ENCODE data around the gene SBF2.
"Not testable (repeated sequence)": the region's sequence is repeated elsewhere in the genome, so short reads cannot be mapped to it uniquely, and the experiment has no call there.

Gene SBF2

DNA sequence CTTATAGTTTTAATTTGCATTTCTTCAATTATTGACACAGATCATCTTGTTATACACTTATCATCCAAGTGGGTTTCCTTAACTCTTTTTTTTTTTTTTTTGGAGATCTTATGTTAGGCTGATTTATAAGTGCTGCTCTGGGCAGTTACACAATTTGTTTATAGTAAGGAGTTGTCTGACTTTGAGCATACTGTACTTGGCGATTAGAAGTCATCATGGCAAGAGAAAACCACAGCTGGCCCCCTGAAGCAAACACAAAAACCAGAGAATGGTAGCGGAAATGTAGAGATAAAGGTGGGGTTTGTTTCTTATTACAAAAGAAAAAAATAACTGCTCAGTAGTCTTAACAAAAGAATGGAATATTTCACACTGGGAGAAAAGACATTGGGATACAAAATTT lies 337.5 kb downstream of the SBF2 start:
- no peak for DNase-seq (ENCODE audit: low read depth in 2 of 2)

DNA sequence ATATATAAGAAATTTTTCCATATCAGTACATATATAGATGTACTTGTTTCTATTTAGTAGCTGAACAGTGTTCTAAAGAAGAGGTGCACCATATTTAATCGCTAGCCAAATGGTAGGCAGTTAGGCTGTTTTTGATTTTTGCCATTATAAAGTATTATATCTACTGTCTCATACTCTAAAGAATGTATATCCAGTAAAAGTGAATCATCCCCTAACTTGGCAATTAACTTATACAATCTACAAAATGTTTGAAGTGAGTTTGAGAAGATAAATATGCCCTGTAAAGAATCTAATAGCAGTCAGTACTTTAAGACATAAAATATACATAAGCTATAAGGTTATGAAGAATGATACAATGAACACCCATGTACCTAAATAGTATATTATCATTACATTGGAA lies 338.6 kb downstream of the SBF2 start:
- no peak for DNase-seq (ENCODE audit: low read depth in 2 of 2)

DNA sequence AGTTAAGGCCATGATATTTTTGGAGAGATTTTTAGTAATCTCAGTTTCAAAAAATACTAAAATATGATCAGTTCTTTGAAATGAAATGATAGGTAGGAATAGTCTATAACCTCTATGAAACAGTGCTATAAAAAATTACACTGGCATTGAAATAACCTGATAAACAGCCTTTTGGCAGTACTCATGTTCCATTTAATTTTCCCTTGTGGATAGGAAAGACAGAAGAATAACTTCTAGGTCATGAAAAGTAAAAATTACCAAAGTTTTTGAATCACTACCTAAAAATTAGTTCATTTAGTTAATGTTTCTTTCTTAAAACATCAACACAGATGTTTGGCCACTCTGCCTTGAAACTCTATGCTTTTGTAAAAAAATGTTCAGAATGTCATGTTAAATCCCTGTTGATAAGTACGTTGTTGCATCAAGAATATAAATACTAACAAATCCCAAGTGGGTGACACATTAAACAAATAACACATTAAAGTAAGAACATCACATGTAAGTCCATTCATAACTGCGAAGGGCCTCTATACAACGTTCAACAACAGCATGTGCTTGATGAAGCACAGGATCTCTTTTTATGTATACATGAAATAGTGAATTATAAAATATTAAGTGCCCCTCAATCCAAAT lies 339.9 kb downstream of the SBF2 start:
- no peak for DNase-seq (ENCODE audit: low read depth in 2 of 2)

DNA sequence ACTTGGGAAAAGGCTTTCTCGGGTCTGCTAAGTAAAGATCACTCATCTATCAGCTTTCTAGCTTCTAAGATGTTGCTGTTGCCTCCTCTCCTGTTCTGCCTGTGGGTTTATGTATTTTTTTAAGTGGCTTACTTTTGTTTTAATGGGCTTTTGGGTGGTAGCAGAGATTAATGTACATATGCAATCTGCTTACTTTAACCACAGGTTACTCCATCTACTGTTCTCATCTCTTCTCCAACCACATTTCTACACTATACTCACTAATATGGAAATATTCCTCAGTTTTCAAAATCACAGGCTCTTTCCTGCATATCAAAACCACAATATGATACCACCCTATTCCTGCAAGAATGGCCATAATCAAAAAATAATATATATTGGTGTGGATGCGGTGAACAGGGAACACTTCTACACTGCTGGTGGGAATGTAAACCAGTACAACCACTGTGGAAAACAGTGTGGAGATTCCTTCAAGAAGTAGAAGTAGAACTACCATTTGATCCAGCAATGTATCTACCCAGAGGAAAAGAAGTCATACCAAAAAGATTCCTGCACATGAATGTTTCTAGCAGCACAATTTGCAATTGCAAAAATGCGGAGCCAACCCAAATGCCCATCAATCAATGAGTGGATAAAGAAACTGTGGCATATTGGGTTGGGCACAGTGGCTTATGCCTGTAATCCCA lies 341.4 kb downstream of the SBF2 start:
- DNase-seq (ENCODE audit: low read depth in 2 of 2) = no peak

DNA sequence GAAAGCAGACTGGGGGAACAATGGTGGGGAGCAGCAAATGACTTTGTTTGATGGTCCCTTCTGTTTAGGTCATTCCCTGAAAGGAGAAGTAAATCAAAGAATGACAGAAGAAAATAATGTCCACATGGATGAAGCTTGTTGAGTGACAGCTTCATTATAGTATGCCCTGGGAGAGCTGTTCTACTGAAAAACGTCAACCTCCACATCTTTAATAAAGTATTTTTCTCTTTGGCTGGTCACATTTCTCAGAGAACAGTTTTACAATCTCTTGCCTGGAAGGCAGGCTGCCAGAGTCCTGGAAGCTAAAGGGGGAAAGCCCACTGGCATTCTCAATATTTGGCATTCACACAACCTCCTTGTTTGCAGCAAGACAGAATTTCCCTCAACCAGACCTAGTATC lies 342.2 kb downstream of the SBF2 start:
- no peak for DNase-seq (ENCODE audit: low read depth in 2 of 2)

DNA sequence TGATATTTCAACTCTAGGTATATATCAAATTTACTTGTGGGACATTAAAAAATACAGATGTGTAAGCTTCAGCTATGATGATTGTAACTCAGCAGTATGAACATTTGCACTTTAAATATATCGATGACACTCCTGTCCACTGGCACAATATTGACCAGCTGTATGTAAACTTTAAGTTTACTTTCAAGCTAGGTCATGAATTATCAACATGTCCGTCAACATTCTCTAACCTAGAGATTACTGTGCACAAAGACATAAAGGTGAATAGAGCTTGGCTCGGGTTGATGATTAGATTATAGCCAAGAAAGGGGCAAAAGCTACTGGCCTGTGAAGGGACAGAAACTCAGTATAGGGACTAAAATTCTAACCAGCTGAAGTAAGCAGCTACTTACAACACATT lies 343.6 kb downstream of the SBF2 start:
- DNase-seq (ENCODE audit: low read depth in 2 of 2) = no peak

DNA sequence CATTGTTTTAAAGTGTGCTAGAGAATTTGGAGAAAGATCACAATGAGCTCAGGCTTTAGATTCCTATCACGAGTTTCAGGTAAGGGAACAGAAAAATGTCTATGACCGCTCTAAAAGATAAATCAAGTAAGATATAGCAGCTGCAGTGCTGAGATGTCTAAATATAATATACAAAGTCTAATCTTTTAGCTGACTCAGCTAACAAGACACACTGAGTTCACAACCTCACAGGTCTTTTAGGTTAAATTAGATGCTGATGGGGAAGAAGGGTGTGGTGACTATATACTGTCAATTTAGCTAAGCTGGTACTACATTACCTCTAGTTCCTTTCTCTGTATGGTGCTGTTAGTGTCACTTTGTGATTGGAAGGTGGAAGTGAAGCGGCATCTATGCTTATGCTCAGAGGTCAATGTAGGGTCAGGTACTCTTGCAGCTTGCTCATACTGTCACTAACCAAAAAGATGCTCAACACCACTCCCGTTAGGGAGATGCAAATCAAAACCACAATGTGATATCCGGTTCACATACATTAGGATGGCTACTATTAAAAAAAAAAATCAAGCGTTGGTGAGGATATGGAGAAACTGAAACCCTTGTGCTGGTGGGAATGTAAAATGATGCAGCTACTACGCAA lies 346.7 kb downstream of the SBF2 start:
- no peak for DNase-seq (ENCODE audit: low read depth in 2 of 2)

DNA sequence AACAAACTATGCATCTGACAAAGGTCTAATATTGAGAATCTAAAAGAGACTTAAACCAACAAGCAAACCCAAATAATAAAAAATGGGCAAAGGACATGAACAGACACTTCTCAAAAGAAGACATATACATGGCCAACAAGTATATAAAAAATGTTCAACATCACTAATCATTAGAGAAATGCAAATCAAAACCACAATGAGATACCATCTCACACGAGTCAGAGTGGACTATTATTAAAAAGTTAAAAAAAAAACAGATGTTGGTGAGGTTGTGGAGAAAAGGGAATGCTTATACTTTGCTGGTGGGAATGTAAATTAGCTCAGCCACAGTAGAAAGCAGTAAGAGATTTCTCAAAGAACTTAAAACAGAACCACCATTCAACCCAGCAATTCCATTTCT lies 348.3 kb downstream of the SBF2 start:
- not testable (repeated sequence) for DNase-seq (ENCODE audit: low read depth in 2 of 2)

DNA sequence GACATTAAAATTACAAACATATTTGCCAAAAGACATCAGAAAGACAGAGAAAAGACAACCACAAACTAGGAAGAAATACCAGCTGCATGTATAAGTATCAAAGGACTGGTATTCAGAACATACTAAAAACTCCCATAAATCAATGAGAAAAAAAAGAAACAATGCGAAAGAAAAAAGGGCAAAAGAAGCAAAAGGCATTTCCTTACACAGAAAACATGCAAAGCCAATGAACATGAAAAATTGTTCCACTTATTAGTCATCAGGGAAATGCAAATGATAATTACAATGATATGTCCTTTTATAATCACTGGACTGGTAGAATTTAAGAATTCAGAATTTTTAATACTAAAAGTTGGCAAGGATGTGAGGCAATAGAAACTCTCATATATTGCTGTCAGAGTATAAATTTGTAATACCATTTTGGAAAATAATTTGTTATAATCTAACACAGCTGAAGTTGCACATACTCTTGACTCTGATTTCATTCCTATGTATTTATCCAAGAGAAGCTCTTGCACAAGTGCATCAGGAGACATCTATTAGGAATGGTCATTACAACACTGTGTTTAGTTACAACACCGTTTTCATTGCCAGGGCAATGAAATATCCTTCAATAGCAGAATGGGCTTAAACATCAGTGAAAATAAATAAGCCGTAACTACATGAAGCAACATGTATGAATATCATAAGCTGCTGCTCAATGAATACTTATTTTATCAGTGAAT lies 350.5 kb downstream of the SBF2 start:
- no peak for DNase-seq (ENCODE audit: low read depth in 2 of 2)

DNA sequence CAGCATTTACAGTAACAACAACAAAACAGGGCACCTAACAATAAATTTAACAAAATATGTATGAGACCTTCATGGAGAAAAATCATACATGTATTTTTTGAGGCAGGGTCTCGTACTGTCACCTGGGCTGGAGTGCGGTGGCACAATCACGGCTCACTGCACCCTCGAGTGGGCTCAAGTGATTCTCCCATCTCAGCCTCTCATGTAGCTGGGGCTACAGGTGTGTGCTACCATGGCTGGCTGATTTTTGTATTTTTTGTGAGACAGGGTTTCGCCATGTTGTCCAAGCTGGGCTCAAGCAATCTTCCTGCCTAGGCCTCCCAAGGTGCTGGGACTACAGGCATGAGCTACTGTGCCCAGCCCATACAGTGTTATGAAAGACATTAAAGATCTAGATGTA lies 352.0 kb downstream of the SBF2 start:
- DNase-seq (ENCODE audit: low read depth in 2 of 2) = no peak

DNA sequence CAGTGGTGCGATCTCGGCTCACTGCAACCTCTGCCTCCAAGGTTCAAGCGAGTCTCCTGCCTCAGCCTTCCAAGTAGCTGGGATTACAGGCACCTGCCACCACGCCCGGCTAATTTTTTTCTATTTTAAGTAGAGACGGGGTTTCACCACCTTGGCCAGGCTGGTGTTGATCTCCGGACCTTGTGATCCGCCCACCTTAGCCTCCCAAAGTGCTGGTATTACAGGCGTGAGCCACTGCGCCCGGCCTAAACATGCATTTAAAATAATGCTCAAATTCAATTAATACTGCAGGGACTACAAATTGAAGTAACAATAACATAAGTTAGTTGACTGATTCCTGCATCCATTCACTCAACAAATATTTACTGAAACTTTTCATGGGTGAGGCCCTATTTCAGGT lies 354.9 kb downstream of the SBF2 start:
- not testable (repeated sequence) for DNase-seq (ENCODE audit: low read depth in 2 of 2)

DNA sequence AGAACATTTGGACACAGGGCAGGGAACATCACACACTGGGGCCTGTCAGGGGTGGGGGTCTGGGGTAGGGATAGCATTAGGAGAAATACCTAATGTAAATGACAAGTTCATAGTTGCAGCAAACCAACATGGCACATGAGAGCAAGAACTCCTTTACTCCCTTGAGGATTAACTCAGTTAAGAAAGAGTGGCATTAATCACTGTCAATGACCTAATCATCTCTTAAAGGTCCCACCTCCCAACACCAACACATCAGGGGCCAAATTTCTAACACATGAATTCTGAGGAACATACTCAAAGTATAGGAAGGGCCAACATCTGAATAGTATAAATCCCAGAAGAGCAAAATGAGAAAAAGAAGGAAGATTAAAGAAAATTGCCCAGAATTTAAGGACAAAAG lies 357.3 kb downstream of the SBF2 start:
- no peak for DNase-seq (ENCODE audit: low read depth in 2 of 2)

DNA sequence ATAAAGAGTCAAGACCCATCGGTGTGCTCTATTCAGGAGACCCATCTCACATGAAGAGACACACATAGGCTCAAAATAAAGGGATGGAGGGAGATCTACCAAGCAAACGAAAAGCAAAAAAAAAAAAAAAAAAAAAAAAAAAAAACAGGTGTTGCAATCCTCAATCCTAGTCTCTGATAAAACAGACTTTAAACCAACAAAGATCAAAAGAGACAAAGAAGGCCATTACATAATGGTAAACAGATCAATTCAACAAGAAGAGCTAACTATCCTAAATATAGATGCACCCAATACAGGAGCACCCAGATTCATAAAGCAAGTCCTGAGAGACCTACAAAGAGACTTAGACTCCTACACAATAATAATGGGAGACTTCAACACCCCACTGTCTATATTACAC lies 361.2 kb downstream of the SBF2 start:
- not testable (repeated sequence) for DNase-seq (ENCODE audit: low read depth in 2 of 2)

DNA sequence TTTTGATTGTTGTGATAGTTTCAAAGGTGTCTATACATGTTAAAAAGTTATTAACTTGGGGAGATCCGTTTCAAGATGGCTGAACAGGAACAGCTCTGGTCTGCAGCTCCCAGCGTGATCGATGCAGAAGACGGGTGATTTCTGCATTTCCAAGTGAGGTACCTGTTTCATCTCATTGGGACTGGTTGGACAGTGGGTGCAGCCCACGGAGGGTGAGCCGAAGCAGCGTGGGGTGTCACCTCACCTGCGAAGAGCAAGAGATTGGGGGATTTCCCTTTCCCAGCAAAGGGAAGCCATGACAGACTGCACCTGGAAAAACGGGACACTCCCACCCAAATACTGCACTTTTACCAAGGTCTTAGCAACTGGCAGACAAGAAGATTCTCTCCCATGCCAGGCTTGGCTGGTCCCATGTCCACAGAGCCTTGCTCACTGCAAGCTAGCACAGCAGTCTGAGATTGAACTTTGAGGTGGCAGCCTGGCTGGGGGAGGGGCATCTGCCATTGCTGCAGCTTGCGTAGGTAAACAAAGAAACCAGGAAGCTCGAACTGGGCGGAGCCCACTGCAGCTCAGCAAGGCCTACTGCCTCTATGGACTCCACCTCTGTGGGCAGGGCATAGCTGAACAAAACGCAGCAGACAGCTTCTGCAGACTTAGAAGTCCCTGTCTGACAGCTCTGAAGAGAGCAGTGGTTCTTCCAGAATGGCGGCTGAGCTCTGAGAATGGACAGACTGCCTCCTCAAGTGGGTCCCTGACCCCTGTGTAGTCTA lies 363.3 kb downstream of the SBF2 start:
- DNase-seq (ENCODE audit: low read depth in 2 of 2) = not testable (repeated sequence)

DNA sequence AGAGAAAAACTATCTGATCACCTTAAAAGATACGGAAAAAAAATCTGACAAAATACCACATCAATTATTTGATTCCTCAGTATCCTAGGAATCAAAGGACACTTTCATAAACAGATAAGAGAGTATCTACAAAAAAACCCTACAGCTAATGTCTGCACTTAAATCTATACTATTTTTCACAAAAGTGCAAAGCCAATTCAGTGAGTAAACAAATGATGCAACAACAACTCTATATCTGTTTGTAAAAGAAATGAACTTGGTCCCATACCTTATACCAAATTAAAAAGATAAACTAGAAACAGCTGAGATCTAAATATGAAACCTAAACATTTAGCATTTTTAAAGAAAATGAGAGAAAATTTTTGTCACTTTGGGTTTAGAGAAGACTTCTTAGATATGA lies 366.3 kb downstream of the SBF2 start:
- DNase-seq (ENCODE audit: low read depth in 2 of 2) = no peak

DNA sequence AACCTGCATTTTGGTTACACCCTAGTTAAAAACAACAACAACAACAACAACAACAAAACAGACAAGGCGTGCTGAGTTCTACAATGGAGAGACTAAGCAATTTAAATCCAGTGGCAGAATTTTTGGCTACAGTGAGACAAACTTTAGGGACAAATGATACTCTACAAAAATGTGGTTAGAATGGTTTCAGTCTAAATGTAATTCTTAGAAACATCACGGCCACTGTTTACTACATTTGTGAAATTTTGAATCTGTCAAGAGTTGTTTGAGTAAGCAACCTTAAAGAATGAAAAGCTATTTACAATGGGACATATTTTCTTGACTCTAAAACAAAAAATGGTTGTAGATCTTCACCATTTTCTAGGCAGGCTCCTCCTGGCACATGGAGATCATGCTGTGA lies 370.7 kb downstream of the SBF2 start:
- no peak for DNase-seq (ENCODE audit: low read depth in 2 of 2)

DNA sequence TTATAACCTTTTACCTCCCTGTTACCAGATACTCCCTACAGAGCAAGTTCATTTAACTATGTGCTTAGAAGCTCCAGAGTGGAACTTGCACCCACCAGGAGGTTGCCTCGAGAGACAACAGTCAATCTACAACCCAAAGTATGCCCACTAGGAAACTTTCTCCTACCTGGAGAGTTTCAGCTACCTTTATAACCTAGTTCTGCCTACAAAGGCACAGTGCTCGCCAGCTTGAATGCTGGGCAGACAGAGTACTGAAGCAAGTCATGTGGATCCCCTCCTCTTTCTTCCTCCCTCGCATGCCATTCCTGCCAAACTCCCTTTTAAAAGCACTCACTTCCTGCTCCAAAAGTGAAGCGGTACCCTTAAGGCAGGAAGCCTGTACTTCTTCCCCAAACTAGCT lies 371.2 kb downstream of the SBF2 start:
- no peak for DNase-seq (ENCODE audit: low read depth in 2 of 2)

DNA sequence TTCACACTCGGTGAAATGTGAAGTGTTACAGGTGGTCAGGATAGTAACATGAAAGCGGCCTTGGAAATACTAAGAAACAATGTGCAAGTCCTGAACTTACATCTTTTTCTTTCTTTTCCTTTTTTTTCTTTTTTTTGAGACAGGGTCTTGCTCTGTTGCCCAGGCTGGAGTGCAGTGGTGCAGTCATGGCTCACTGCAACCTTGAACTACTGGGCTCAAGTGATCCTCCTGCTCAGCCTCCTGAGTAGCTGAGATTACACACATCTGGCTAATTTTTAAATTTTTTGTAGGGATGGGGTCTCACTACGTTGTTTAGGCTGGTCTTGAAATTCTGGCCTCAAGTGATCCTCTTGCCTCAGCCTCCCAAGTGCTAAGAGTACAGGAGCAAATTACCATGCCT lies 377.5 kb downstream of the SBF2 start:
- DNase-seq (ENCODE audit: low read depth in 2 of 2) = no peak

DNA sequence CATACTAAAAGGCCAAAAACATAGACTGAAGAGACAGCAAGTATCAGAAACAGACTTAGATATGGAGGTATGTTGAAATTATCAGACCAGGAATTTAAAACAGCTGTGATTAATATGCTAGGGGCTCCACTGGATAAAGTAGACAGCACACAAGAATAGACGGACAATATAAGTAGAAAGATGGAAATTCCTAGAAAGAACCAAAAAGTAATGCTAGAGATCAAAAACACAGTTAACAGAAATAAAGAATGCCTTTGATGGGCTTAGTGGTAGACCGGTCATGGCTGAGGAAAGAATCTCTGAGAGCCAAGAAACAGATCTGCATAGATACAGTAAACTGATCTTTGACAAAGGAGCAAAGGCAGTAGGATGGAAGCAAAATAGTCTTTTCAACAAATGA lies 380.0 kb downstream of the SBF2 start:
- no peak for DNase-seq (ENCODE audit: low read depth in 2 of 2)

DNA sequence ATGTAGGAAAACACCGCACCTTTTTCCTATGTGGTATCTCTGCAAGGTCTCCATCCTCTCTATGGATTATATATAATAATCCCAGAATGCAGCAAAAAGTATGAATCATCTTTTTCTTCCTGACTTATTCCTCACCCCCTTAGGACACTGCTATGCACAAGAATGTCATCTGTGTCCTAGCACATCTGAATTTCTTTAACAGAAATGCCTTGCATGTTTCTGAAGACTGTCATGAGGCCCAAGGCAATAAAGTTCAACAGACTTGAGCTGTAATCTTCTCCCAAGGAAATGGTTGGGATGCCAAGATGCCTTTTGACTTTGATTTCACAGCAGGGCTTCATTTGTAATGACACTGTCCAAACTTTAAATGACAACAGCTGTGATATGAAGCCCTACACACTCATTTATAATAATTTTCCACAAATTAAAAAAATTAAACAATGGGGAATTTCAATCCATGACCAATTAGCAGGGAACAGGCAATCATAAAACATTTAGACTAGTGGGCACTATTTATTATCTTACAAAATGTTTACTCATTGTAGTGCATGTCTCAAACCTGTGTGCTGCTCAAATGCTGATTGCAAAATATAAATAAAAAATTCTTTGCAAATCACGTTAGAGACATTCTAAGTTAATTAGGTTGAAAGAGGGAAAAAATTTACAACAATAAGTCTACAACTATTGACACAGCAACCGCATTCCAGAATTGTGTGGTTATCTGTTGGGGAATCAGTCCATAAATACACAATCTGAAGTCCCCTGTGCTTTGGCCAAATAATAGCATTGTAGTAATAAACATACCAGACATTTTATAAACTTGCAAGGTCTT lies 387.8 kb downstream of the SBF2 start:
- no peak for DNase-seq (ENCODE audit: low read depth in 2 of 2)

DNA sequence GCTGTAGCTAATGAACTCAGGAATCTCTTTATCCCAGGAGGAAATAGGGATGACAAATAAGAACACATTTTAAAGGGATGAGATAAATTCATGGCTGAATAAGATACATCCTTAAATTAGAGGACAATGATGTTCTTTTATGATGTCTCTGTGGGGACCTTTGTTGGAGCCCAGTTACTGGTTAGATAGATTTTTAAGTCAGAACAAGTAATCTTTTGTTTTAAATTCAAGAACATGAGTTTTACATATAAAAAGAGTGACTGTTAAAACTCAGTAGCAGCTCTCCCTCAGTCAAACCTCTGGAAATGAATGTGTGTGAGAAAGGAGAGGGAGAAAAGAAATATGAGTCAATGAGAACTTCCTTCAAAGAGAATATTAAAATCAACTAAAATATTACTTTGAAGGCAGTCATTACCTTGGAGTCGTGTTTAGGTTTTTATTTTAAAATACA lies 388.5 kb downstream of the SBF2 start:
- DNase-seq (ENCODE audit: low read depth in 2 of 2) = no peak

Data from stimulated activated CD4-positive, alpha-beta T cell treated with anti-CD3 and anti-CD28 coated beads, Interleukin-12 subunit alpha, Interleukin-12 subunit beta, amount 100 ng/mL, for 24 hours (primary cell).